Subcutaneous abdominal adipose tissue (tissue), 5 donors: ENCODE results near the gene STXBP6.

ENCODE experiments used
- H3K27ac ChIP-seq: one replicate; pipeline ENCODE4 v1.7.0; 2013; ENCODE audit warnings: low read depth, mild to moderate bottlenecking, inconsistent platforms, low read length, moderate library complexity
- H3K27me3 ChIP-seq, 5 donors: one replicate each; pipeline ENCODE4 v1.7.0; 2013; ENCODE audit warnings: low read length in 5 of 5, inconsistent platforms in 1 of 5; ENCODE audit not compliant: control insufficient read depth in 5 of 5, insufficient read depth in 4 of 5
- H3K36me3 ChIP-seq, 5 donors: one replicate each; pipeline ENCODE4 v1.7.0; 2013; ENCODE audit warnings: low read length in 5 of 5; ENCODE audit not compliant: control insufficient read depth in 5 of 5, insufficient read depth in 5 of 5
- H3K4me1 ChIP-seq, 5 donors: one replicate each; pipeline ENCODE4 v1.7.0; 2013; ENCODE audit warnings: low read length in 5 of 5, mild to moderate bottlenecking in 3 of 5, moderate library complexity in 1 of 5; ENCODE audit not compliant: control insufficient read depth in 5 of 5, insufficient read depth in 5 of 5
- H3K4me3 ChIP-seq, 5 donors: one replicate each; pipeline ENCODE4 v1.7.0; 2013; ENCODE audit warnings: low read length in 5 of 5, low read depth in 1 of 5
- H3K9ac ChIP-seq, 5 donors: one replicate each; pipeline ENCODE4 v1.7.0; 2013; ENCODE audit warnings: low read length in 5 of 5, mild to moderate bottlenecking in 4 of 5, moderate library complexity in 3 of 5
- H3K9me3 ChIP-seq, 5 donors: one replicate each; pipeline ENCODE4 v1.7.0; 2013; ENCODE audit warnings: low read length in 5 of 5; ENCODE audit not compliant: control insufficient read depth in 5 of 5
- donor health status: healthy.
- donor health status: healthy.
- donor health status: healthy.
- donor health status: healthy.
- donor health status: healthy.

The STXBP6 gene

DNA sequence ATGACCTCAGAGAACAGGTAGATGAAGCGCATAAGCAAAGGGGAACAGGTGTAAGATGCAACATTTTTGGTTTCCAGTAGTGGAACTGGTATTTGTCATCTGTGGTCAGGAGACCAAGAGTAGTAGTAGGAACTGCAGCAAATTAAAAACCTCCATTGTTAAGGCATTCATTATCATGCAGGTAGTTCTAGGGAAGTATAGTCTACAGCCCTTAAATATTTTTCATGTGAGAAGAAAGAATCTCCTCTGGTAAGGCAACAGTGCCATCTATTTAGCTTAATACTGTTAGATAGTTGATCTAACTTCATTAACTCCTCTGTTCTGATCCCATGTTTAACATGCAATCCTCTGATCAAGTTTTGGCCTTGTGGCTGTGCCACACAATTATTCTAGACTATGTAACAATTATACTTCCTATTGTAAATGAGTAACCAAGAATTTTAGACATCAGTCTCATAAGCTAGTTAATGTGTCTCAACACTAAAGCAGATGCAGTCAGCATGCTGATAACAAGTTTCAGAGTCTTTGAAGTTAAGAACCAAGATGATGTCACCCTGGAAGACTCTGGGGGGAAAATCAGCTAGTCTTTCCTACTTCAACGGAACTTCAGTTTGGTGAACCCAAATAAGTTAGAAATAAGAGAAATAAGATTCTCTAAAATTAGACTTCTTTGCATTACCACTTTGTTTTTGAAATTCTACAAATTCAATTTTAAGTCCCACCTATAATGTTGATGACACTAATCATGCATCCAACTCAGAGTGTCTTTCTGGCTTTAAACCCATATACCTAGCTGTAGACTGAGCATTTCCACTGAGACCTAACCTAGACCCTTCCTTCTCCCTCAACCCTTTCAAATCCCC lies 70.9 kb downstream of the STXBP6 start:
- Histone ChIP-seq H3K9ac (no peak overlapping the region), H3K4me3 (no peak overlapping the region), H3K9me3 (no peaks in the 10 kb centered on the region), H3K36me3 (no peaks in the 10 kb centered on the region), H3K27ac (no peak overlapping the region), H3K27me3 (no peaks in the 10 kb centered on the region), H3K4me1 (peaks cover 0 to 7% (median 0%) of the 10 kb centered on the region in 5 donors)

- no peaks in the 10 kb centered on the region for H3K4me1 ChIP-seq
- H3K27ac ChIP-seq = no peak overlapping the region
- no peak overlapping the region for H3K4me3 ChIP-seq
- H3K27me3 ChIP-seq = no peaks in the 10 kb centered on the region
- H3K9ac ChIP-seq = no peak overlapping the region
- H3K36me3 ChIP-seq = no peaks in the 10 kb centered on the region
- no peaks in the 10 kb centered on the region for H3K9me3 ChIP-seq
Measured at GRCh38 chr14:24976602-24977001, 73.3 kb downstream of the STXBP6 start.

- Histone ChIP-seq H3K36me3 (no peaks in the 10 kb centered on the region), H3K4me1 (no peaks in the 10 kb centered on the region), H3K27me3 (no peaks in the 10 kb centered on the region), H3K9me3 (no peaks in the 10 kb centered on the region), H3K9ac (no peak overlapping the region), H3K27ac (no peak overlapping the region), H3K4me3 (no peak overlapping the region)
Measured at GRCh38 chr14:24975393-24975792, 74.6 kb downstream of the STXBP6 start.

GRCh38 chr14:24974591-24975374 lies 75.2 kb downstream of the STXBP6 start:
- Histone ChIP-seq H3K27me3 (no peaks in the 10 kb centered on the region), H3K36me3 (no peaks in the 10 kb centered on the region), H3K27ac (no peak overlapping the region), H3K4me1 (no peaks in the 10 kb centered on the region), H3K9ac (no peak overlapping the region), H3K4me3 (no peak overlapping the region), H3K9me3 (no peaks in the 10 kb centered on the region)

DNA sequence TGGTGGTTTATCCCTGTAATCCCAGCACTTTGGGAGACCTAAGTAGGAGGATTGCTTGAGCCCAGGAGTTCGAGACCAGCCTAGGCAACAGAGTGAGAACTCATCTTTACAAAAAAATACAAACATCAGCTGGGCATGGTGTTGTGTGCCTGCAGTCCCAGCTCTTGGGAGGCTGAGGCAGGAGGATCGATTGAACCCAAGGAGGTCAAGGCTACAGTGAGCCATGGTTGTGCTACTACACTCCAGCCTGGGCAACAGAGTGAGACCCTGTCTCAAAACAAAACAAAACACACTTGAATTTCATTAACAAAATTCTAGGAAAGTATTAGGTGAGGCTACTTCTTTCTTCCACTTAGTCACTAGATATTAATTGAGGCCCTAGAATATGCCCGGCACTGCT lies 77.1 kb downstream of the STXBP6 start:
- Histone ChIP-seq H3K9me3 (no peaks in the 10 kb centered on the region), H3K4me1 (no peaks in the 10 kb centered on the region), H3K4me3 (no peak overlapping the region), H3K36me3 (no peaks in the 10 kb centered on the region), H3K27me3 (no peaks in the 10 kb centered on the region), H3K9ac (no peak overlapping the region), H3K27ac (no peak overlapping the region)

GRCh38 chr14:24971255-24971654 lies 78.7 kb downstream of the STXBP6 start:
- Histone ChIP-seq H3K9me3 (no peaks in the 10 kb centered on the region), H3K27me3 (no peaks in the 10 kb centered on the region)

GRCh38 chr14:24966579-24966964 lies 83.4 kb downstream of the STXBP6 start:
- H3K36me3 ChIP-seq = no peaks in the 10 kb centered on the region
- no peak overlapping the region for H3K4me3 ChIP-seq
- no peaks in the 10 kb centered on the region for H3K9me3 ChIP-seq
- H3K9ac ChIP-seq = no peak overlapping the region
- H3K27me3 ChIP-seq = no peaks in the 10 kb centered on the region
- peaks cover 4 to 15% (median 14%) of the 10 kb centered on the region in 5 donors for H3K4me1 ChIP-seq
- no peak overlapping the region for H3K27ac ChIP-seq

More at GRCh38 chr14:24971255-24971654, 78.7 kb downstream of the STXBP6 start:
- Histone ChIP-seq H3K4me3 (no peak overlapping the region), H3K36me3 (no peaks in the 10 kb centered on the region), H3K9ac (no peak overlapping the region), H3K4me1 (peaks cover 4 to 9% (median 7%) of the 10 kb centered on the region in 5 donors), H3K27ac (no peak overlapping the region)

- H3K9ac ChIP-seq = no peak overlapping the region
- no peak overlapping the region for H3K4me3 ChIP-seq
- peaks cover 4 to 15% (median 14%) of the 10 kb centered on the region in 5 donors for H3K4me1 ChIP-seq
Measured at GRCh38 chr14:24965934-24966578, 83.9 kb downstream of the STXBP6 start.

DNA sequence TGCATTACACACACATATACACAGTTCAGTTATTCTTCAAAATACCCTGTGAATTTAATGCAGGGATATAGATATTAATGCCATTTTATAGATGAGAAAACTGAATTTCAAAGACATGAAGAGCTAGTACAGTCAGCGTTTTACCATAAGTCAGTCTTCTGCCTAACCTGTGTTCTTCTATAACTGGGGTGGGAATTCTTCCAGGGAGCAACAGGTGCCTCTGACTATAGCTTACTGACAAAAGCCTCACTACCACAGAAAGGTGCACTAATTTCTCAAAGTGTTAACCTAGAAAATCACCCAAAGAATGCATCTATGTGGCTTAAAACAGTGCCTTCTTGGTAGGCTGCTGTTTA lies 84.4 kb downstream of the STXBP6 start:
- Histone ChIP-seq H3K9ac (no peak overlapping the region), H3K4me1 (peaks cover 4 to 15% (median 14%) of the 10 kb centered on the region in 5 donors), H3K9me3 (no peaks in the 10 kb centered on the region), H3K36me3 (no peaks in the 10 kb centered on the region), H3K4me3 (no peak overlapping the region), H3K27ac (no peak overlapping the region), H3K27me3 (no peaks in the 10 kb centered on the region)

More at GRCh38 chr14:24965934-24966578, 83.9 kb downstream of the STXBP6 start:
- no peaks in the 10 kb centered on the region for H3K36me3 ChIP-seq
- no peaks in the 10 kb centered on the region for H3K9me3 ChIP-seq
- H3K27me3 ChIP-seq = no peaks in the 10 kb centered on the region
- H3K27ac ChIP-seq = no peak overlapping the region

DNA sequence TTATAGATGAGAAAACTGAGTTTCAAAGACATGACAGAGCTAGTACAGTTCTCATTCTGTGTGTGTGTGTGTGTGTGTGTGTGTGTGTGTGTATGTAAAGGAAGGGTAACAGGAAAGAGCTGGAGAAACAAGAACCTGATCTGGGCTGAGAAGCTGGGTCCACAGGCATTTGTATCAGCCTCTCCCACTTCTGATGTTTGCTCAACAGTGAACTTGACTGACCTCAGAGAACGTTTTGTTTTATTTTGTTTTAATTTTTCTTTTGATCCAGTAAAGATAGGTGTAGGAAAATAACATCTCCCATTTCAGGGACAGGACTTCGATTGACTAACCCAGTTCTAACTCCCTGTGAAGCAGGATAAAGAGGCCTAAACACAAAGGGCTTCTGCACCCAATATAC lies 85.4 kb downstream of the STXBP6 start:
- H3K27ac ChIP-seq = no peak overlapping the region
- H3K4me1 ChIP-seq = peaks cover 4 to 25% (median 15%) of the 10 kb centered on the region in 5 donors
- H3K27me3 ChIP-seq = no peaks in the 10 kb centered on the region

More for the DNA sequence above, 85.4 kb downstream of the STXBP6 start:
- Histone ChIP-seq H3K9ac (no peak overlapping the region), H3K36me3 (no peaks in the 10 kb centered on the region), H3K4me3 (no peak overlapping the region), H3K9me3 (no peaks in the 10 kb centered on the region)
